Activated CD8-positive, alpha-beta T cell treated with anti-CD3 and anti-CD28 coated beads for 36 hours (primary cell): ENCODE data around the gene OR2V2. TPM values are rescaled to one million over a fixed set of nuclear protein-coding genes. Genes with fewer than 3 reads are reported as not detected.

ENCODE experiments used
- ATAC-seq: fragments of 200-7000 bp; cut with Tn5 transposase; one replicate; pipeline ENCODE4 v1.10.0; 2021; ENCODE audit warnings: mild to moderate bottlenecking, moderate library complexity
- CTCF ChIA-PET: fragments of 350-600 bp; sonication (Branson Sonifier 250); formaldehyde crosslinking; loops from one replicate; lab custom pipeline; 2021; ENCODE audit warnings: antibody characterized with exemption; lab: Charles Lee
- POLR2A ChIA-PET: fragments of 350-600 bp; sonication (Branson Sonifier 250); formaldehyde crosslinking; loops from one replicate; lab custom pipeline; 2021; ENCODE audit warnings: antibody characterized with exemption; lab: Charles Lee
- DNase-seq: peaks from one replicate; pipeline ENCODE4 v3.0.0-alpha.2; 2020
- H3K27ac Mint-ChIP-seq: one replicate; pipeline ENCODE4 v1.8.0; 2021; ENCODE audit warnings: mild to moderate bottlenecking, mixed read lengths
- H3K27me3 Mint-ChIP-seq: one replicate; pipeline ENCODE4 v1.8.0; 2021; ENCODE audit warnings: mixed read lengths
- H3K36me3 Mint-ChIP-seq: one replicate; pipeline ENCODE4 v1.8.0; 2021; ENCODE audit warnings: low read depth, mixed read lengths
- H3K4me1 Mint-ChIP-seq: one replicate; pipeline ENCODE4 v1.8.0; 2021; ENCODE audit warnings: low read depth, mixed read lengths
- H3K4me3 Mint-ChIP-seq: one replicate; pipeline ENCODE4 v1.8.0; 2021; ENCODE audit warnings: mild to moderate bottlenecking, moderate library complexity, mixed read lengths
- H3K9me3 Mint-ChIP-seq: one replicate; pipeline ENCODE4 v1.8.0; 2021; ENCODE audit warnings: mixed read lengths
- intact Hi-C: fragments of 100-400 bp; cut with micrococcal nuclease; formaldehyde crosslinking; loops from one replicate; pipeline ENCODE4 v1.10.0; 2022
- total RNA-seq, 2 experiments: library from RNA; stranded (reverse); gene quantifications; one replicate each; pipeline ENCODE4 v1.2.3, GENCODE V29; 2021
- TF ChIP-seq, protein P1 (sequence below): fragments of 200-600 bp; IDR thresholded peaks from one replicate; pipeline ENCODE4 v1.8.0; 2022; ENCODE audit warnings: antibody characterized with exemption, mild to moderate bottlenecking

The OR2V2 gene
- total RNA-seq, 2 experiments from 2014 or later = not detected

DNA sequence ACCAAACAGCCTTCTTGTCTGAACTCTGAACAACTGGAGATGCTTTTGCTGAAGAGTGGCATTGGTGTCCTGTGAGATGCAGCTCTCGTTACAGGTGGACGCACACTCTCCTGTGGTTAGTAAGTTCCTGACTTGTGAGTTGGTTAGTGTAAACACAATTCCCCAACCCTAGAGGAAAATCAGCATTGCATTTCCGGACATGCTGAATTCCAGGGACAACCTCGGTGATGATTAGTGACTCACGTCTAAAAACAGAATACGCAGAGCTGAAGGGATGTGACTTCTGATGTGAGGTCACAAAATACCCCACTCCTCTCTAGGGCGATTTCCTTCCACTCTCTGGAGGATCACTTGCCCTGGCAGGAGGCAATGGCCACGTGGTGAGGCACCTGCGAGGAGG, 5.0 kb downstream of the OR2V2 start:
- no peak overlapping the region for H3K27ac Mint-ChIP-seq
- peaks cover 24% of the 10 kb centered on the region for H3K27me3 Mint-ChIP-seq
- H3K4me1 Mint-ChIP-seq = peaks cover 6% of the 10 kb centered on the region
- intact Hi-C loops = no loop called here
- ChIA-PET POLR2A (interaction anchor here (0.7 kb wide), 1 partner anchor 113 kb away, joined by 3 read pairs; no protein-coding TSS in a partner anchor), CTCF (no interaction called here)
- H3K4me3 Mint-ChIP-seq = no peak overlapping the region
- H3K36me3 Mint-ChIP-seq = no peaks in the 10 kb centered on the region
- peaks cover 4% of the 10 kb centered on the region for H3K9me3 Mint-ChIP-seq
- TF ChIP-seq, protein P1, sequence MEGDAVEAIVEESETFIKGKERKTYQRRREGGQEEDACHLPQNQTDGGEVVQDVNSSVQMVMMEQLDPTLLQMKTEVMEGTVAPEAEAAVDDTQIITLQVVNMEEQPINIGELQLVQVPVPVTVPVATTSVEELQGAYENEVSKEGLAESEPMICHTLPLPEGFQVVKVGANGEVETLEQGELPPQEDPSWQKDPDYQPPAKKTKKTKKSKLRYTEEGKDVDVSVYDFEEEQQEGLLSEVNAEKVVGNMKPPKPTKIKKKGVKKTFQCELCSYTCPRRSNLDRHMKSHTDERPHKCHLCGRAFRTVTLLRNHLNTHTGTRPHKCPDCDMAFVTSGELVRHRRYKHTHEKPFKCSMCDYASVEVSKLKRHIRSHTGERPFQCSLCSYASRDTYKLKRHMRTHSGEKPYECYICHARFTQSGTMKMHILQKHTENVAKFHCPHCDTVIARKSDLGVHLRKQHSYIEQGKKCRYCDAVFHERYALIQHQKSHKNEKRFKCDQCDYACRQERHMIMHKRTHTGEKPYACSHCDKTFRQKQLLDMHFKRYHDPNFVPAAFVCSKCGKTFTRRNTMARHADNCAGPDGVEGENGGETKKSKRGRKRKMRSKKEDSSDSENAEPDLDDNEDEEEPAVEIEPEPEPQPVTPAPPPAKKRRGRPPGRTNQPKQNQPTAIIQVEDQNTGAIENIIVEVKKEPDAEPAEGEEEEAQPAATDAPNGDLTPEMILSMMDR = no peak
- DNase-seq = no peak
- ATAC-seq = no peak

DNA sequence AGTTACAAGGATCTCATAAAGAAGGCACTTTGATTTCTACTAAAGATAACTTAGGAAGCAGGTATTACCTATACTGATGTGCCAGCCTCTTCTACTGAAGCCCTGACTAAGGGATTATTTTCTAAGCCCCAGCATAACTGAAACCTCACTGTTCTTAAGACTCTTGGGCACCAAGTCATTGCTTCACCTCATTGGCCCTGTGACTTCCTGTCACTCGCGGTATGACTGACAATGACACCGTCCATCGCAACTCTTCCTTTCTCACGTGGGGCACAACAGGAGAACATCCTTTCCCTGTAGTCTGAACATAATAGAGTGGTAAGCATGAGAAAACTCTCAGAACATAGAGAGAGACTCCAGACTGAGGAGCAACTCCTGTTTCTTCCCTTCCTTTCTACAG, 6.4 kb downstream of the OR2V2 start:
- intact Hi-C loops = no loop called here
- Mint-ChIP-seq H3K4me1 (peaks cover 6% of the 10 kb centered on the region), H3K36me3 (no peaks in the 10 kb centered on the region), H3K4me3 (no peak overlapping the region), H3K27me3 (peaks cover 15% of the 10 kb centered on the region), H3K27ac (peak overlapping the region; percentile 31), H3K9me3 (peaks cover 4% of the 10 kb centered on the region)
- DNase-seq = peak; percentile 59
- ChIA-PET CTCF (no interaction called here), POLR2A (no interaction called here)
- TF ChIP-seq, protein P1 = no peak
- ATAC-seq = peak; percentile 93

DNA sequence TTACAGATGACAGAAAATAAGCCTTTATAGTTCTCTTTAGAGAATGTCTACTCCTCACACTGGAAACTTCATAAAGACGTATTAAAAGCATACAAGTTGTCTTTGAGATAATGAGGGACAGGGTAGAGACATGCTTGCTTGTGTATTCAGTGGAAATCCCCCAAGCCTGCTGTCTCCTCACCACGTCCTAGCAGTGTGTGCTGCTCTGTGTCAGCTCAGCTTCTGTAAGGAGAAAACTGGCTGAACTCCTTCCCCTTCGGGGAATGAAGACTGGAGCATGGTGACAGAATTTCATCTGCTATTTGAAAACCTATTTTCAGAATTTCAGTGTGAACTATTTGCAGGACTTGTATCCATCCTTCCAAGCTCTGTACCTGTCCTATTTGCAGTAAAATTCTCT, 9.4 kb downstream of the OR2V2 start:
- TF ChIP-seq, protein P1 = no peak
- DNase-seq (no peak), ATAC-seq (no peak)
- ChIA-PET POLR2A (no interaction called here), CTCF (no interaction called here)
- Mint-ChIP-seq H3K27me3 (peaks cover 2% of the 10 kb centered on the region), H3K36me3 (no peaks in the 10 kb centered on the region), H3K27ac (no peak overlapping the region), H3K4me1 (peaks cover 22% of the 10 kb centered on the region), H3K9me3 (peaks cover 4% of the 10 kb centered on the region), H3K4me3 (no peak overlapping the region)
- intact Hi-C loops = no loop called here

DNA sequence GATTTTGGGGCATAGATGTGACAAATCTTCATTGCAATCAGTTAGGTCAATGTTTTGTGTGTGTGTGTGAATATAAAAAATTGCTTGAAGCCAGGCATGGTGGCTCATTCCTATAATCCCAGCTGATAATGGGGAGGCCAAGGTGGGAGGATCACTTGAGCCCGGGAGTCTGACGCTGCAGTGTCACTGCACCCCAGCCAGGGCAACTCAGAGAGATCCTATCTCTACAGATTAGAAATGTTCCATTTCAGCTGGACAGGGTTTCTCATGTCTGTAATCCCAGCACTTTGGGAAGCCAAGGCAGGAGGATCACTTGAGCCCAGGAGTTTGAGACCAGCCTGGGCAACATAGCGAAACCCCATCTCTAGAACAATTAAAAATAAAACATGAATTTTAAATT, 11.5 kb downstream of the OR2V2 start:
- TF ChIP-seq, protein P1 = no peak
- Mint-ChIP-seq H3K36me3 (no peaks in the 10 kb centered on the region), H3K4me1 (peaks cover 30% of the 10 kb centered on the region), H3K4me3 (no peak overlapping the region), H3K27me3 (peaks cover 9% of the 10 kb centered on the region), H3K27ac (no peak overlapping the region), H3K9me3 (peaks cover 3% of the 10 kb centered on the region)
- POLR2A ChIA-PET = interaction anchor here (0.5 kb wide), 1 partner anchor 59 kb away, joined by 3 read pairs; no protein-coding TSS in a partner anchor
- intact Hi-C loops = no loop called here
- ATAC-seq (no peak), DNase-seq (no peak)
- CTCF ChIA-PET = interaction anchor here (0.8 to 1.6 kb wide), 7 partner anchors 14 to 292 kb away, joined by 3 read pairs; no protein-coding TSS in a partner anchor

DNA sequence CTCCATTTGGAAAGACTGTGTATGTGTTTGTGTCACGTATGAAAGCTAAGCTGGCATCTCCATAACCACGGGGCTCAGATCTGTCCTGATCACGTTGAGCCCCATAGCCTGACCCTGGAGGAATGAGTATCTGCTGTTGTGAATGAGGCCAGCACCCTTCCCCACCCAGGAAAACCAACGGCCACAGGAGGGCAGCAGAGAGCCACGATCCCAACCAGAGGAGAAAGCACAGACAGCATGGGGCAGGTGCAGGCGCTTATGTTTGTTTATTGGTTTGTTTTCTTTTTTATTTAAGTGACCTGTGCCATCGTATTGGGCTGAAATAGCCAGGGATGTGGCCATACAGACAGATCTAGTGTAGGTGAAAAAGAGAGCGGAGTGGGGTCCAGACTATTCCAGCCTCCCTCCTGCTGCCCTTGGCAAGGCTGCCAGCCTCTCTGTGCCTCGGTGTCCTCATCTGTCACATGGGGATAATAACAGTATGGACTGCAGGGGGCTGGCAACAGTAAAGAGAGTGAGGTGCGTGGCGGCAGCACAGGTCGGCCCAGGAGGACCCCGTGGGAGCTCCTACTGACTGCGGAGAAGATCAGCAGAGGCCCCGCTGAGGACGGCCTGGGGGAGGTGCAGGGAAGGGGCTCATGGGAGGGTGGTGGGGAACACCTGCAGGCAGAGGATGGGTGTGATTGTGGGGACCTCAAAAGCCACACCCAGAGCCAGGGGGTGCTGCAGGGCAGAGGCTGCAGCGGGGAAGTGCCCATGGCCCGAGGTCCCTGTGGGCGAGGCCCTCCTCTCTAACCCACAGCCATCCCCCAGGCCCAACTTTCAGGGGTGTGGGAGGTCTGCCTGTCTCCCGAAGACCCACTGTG, 12.1 kb downstream of the OR2V2 start:
- peaks cover 29% of the 10 kb centered on the region for H3K4me1 Mint-ChIP-seq

More for the DNA sequence above, 12.1 kb downstream of the OR2V2 start:
- ChIA-PET POLR2A (interaction anchor here (1.1 kb wide), 1 partner anchor 61 kb away, joined by 4 read pairs; no protein-coding TSS in a partner anchor), CTCF (interaction anchor here (0.6 to 1.6 kb wide), 7 partner anchors 14 to 673 kb away, joined by 3 to 4 read pairs (median 3); no protein-coding TSS in a partner anchor)
- ATAC-seq = peak; percentile 50
- H3K36me3 Mint-ChIP-seq = no peaks in the 10 kb centered on the region
- peaks cover 2% of the 10 kb centered on the region for H3K9me3 Mint-ChIP-seq
- peak overlapping the region; percentile 83 for H3K27ac Mint-ChIP-seq
- peak overlapping the region; percentile 65 for H3K4me3 Mint-ChIP-seq
- intact Hi-C loops = no loop called here
- TF ChIP-seq, protein P1 = peak; percentile 88
- DNase-seq = peak; percentile 95
- peaks cover 9% of the 10 kb centered on the region for H3K27me3 Mint-ChIP-seq
